Activated CD8-positive, alpha-beta memory T cell treated with anti-CD3 and anti-CD28 coated beads for 24 hours (primary cell): ENCODE data around the gene S1PR5.

ENCODE experiments used
- DNase-seq: peaks from one replicate; pipeline ENCODE4 v3.0.0-alpha.2; 2020

Gene S1PR5

GRCh38 chr19:10513223-10513622 is 4.0 kb downstream of the S1PR5 start:
- DNase-seq = no peak

GRCh38 chr19:10510301-10510802 is 6.9 kb downstream of the S1PR5 start:
- peak; percentile 86 for DNase-seq

- DNase-seq = no peak
Measured at GRCh38 chr19:10508707-10509106, 8.5 kb downstream of the S1PR5 start.

DNA sequence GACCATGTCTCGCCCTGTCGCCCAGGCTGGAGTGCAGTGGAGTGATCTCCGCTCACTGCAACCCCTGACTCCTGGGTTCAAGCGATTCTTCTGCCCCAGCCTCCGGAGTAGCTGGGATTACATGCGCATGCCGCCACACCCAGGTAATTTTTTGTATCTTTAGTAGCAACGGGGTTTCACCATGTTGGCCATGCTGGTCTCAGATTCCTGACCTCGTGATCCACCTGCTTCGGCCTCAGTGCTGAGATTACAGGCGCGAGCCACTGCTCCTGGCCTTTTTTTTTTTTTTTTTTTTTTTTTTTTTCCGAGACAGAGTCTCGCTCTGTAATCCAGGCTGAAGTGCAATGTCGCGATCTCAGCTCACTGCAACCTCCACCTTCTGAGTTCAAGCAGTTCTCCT is 9.2 kb downstream of the S1PR5 start:
- no peak for DNase-seq

DNA sequence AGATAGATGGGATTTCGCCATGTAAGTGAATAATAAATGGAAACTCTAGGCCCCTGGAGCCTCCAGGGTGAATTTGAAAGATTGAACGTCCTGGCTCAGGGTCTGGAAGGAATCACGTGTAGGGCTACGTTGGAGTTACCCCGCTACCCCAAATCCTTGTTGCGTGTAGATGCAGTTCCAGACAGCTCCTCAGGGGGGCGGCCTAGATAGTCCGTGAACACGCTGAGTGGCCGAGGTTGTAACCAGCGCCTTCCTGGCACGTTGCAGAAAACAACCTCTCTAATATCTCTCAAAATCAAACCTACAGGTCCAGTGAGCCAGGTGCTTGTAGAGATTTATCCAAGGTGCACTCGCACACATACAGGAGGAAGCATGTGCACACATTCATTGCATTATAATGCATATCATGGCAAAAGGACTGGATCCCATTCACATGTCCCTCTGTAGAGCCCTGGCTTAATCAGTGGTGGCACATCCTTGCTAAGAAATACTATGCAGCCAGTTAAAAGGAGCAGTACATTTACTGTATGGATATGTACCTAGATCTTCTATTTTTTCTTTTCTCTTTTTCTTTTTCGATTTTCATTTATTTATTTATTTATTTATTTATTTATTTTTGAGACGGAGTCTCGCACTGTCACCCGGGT is 11.5 kb downstream of the S1PR5 start:
- peak; percentile 93 for DNase-seq

DNA sequence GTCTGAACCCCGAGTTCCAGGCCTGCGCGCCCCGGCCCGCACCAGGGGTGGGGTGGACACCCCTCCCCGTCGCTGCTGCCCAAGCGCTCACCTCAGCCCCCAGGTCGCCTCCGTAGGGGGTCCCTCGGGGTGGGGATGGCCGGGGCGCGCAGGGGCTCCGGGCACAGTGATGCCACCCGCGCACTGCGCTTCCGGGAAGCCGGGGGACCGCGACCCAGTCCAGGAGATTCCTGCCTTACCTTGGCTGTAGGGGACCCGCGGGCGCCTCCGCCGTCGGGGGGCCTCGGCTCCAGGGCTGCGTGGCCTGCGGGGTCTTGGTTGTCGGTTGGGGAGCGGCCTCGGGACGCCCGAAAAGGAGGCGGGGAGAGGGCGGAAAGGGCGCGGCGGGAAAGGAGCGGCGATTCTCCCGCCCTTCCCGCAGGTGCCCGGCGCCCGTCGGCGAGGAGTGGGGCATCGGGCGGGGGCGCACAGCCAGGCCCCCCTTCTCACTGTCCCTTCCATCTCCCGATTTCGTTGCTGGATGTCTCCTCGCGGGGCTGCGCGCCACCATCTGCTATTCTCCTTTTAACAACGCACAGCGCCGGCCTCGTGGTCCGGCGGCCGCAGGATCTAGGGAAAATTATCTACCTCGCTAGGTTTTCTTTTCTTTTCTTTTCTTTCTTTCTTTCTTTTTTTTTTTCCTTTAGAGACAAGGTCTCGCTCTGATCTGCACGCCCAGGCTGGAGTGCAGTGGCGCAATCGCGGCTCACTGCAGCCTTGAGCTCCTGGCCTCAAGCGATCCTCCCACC is 14.1 kb downstream of the S1PR5 start, which contains the start of gene KEAP1:
TSS of gene KEAP1 (minus strand) at position 355 of the 788 bp plus-strand sequence. CDS start 3,323 bp downstream, outside the sequence.
- DNase-seq = no peak

- peak; percentile 97 for DNase-seq
Measured at GRCh38 chr19:10502524-10503001, 14.7 kb downstream of the S1PR5 start.

DNA sequence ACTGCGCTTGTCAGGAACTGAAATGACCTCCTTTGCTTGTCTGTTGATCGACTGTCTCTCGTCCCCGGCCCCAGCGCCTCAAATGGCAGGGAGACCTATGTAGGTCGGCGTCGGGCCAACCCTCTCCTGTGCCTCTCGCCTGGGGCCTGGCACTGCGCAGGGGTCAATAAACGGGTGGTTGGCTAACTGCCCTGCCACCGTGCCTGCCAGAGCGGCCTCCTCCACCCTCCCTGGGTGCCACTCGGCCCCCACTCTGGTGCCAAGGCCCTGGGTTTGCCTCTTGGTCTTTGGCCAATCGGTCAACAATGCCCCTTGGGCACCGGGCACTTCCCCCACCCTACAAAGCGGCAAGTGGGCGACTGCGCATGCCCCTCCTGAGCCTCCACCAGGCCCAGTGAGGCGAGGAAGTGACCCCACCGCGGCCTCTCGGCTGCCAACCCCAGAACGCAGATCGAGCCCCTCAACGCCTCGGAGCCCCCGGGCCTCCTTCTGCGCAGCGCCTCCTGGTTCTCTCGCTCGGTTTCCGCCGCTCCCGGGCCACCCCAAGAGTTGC is 15.2 kb downstream of the S1PR5 start:
- peak; percentile 84 for DNase-seq

GRCh38 chr19:10500247-10500592 is 17.0 kb downstream of the S1PR5 start:
- no peak for DNase-seq

DNA sequence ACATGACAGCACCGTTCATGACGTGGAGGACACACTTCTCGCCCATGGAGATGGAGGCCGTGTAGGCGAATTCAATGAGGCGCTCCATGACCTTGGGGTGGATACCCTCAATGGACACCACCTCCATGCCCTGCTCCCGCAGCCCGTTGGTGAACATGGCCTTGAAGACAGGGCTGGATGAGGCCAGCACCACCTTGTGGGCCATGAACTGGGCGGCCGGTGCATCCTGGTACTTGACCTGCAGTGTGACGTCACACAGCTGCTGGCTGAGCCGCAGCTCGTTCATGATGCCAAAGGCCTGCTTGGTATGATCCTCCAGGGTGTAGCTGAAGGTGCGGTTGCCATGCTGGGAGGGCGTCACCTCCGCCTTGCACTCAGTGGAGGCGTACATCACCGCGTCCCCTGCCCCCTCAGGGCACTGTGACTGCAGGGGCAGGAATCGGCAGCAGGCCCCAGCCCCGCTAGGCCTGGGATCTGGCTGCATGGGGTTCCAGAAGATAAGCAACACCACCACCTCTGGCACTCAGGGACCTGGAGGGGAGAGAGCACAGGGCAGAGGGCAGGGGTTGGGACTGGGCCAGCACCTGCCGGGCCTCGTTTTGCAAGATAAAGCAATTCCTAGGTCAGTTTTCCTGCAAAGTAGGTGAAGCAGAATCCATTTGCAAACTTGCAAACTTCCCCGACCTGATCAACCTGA is 17.5 kb downstream of the S1PR5 start:
- no peak for DNase-seq

DNA sequence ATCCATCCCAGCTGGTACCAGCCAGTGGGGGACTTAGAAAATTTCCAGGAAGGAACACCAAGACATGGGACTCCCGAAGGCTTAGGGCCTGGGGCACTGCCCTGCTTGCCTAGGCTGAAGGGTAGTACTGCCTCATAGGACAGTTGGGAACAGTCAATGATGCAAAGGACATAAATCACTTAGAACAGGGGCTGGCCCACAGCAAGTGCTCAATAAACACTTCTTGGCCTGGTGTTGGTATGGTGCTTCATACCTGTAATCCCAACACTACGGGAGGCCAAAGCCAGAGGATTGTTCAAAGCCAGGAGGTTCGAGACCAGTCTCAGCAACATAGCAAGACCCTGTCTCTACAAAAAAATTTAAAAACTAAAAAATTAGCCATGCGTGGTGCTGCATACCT is 19.9 kb downstream of the S1PR5 start:
- DNase-seq = no peak

- no peak for DNase-seq
Measured at GRCh38 chr19:10491472-10492047, 25.7 kb downstream of the S1PR5 start.

- no peak for DNase-seq
Measured at GRCh38 chr19:10486551-10486950, 30.7 kb downstream of the S1PR5 start.

- DNase-seq = peak; percentile 94
Measured at GRCh38 chr19:10478903-10479384, 38.3 kb downstream of the S1PR5 start.

GRCh38 chr19:10478476-10478875 is 38.8 kb downstream of the S1PR5 start:
- no peak for DNase-seq

DNA sequence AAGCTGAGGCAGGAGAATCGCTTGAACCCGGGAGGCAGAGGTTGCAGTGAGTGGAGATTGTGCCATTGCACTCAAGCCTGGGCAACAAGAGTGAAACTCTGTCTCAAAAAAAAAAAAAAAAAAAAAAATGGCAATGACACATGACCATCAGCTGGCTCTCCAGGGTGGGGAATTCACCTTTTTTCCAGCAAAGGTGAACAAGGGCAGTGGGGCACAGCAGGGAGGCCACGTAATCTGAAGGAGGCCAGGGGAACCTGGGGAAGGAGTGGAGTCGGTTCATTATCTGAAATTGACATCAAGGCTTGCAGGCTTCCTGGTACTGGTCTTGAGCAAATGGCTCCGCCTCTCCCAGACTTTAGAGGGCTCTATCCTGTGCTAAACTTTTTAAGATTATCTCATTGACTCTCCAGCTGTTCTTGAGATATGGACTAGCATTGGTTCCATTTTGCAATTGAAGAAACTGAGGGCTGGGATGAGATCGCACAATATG is 42.2 kb downstream of the S1PR5 start:
- DNase-seq = no peak

GRCh38 chr19:10473192-10473591 is 44.1 kb downstream of the S1PR5 start:
- no peak for DNase-seq

DNA sequence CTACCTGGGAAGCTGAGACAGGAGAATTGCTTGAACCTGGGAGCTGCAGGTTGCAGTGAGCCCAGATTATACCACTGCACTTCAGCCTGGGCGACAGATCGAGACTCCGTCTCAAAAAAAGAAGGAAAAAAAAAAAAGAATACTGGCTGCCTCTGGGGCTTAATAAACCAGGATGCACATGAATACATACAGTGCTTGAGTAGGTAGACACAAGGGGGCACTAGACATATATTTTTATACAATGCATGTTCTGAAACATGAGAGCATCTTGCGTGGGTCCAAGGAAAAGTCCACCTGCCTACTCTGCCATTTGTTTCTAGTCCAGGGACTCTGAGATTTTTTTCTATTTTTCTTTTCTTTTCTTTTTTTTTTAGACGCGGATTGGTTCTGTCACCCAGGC is 45.3 kb downstream of the S1PR5 start:
- no peak for DNase-seq

GRCh38 chr19:10468133-10468532 is 49.1 kb downstream of the S1PR5 start:
- DNase-seq = no peak

- no peak for DNase-seq
Measured at GRCh38 chr19:10467104-10467706, 50.0 kb downstream of the S1PR5 start.

- DNase-seq = no peak
Measured at GRCh38 chr19:10464456-10464855, 52.8 kb downstream of the S1PR5 start.
